Measurements from ENCODE around the gene GSDME.
A peak's percentile ranks its signal among the peaks of the same experiment; 100 is the strongest.
"Not testable (repeated sequence)": the region's sequence is repeated elsewhere in the genome, so short reads cannot be mapped to it uniquely, and the experiment has no call there.

Gene GSDME

DNA sequence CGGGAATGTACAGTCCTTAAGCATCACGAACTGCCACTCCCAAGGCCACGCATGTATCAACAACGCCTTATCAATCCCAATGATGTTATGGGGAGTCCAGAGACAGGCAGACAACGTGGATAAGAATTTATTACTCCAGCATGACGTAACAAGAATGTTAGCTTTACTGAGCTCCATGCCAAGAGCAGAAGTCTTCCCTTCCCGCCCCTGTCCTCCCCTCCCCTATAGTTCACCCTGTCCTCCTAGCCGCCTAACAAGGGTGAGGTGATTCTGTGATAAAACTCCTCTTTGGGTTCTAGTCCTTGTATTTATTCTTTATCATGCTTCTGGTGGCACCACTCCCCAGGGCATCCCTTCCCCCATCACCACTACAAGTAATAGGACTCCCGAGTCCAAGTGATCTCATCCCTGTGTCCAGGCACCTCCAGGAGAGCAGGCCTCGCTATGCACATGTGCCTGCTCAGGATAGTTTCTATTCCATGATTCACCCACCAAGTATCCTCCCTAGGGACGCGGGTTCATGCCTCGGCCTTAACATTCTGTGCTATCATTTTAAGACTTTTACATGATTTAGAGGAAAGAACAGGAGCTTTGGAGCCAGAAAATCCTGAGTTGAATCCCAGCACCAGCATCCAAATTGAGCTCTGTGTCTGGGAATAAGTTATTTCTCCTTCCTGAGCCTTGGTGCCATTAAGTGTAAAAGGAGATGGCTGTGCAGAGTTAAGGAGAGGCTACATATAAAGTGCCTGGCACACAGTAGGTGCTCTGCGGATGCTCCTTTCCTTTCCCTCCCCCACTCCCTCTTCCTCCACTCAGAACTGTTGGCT, 15.4 kb downstream of the GSDME start:
- DNase-seq (ENCODE audit: low spot score) = no peak

DNA sequence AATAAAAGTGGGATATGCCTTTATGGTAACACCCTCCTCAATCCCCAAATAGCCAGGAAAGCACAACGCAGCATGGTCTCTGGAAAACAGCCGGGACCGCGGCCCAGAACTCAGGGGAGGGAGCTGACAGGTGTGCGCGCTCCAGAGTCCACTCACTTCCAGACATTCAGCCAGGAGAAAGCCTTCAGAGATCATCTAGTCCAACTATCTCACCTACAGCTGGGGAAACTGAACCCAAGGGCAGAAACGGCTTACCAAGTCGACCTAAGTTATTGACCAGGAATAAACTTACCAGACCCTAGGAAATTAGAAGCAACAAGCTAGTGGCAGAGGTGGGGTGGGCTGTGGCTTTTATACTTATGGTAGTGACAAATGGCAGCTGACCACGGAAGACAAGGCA, 16.4 kb downstream of the GSDME start:
- no peak for DNase-seq (ENCODE audit: low spot score)

DNA sequence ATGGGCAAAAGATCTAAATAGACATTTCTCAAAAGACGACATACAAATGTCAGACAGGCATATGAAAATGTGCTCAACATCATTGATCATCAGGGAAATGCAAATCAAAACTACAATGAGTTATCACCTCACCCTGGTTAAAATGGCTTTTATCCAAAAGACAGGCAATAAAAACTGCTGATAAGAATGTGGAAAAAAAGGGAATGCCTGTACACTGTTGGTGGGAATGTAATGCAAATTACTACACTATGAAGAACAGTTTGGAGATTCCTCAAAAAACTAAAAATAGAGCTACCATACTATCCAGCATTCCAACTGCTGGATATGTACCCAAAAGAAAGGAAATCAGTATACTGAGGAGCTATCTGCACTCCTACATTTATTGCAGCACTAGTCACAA, 18.0 kb downstream of the GSDME start:
- no peak for DNase-seq (ENCODE audit: low spot score)

DNA sequence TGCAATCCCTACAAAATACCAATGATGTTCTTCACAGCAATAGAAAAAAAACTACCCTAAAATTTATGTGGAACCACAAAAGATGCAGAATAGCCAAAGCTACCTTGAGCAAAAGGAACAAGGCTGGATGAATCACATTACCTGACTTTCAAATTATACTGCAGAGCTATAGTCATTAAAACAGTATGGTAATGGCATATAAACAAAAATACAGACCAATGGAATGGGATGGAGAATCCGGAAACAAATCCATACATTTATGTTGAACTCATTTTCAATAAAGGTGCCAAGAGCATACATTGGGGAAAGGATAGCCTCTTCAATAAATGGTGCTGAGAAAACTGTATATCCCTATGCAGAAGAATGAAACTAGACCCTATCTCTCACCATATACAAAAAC, 18.7 kb downstream of the GSDME start:
- DNase-seq (ENCODE audit: low spot score) = no peak

DNA sequence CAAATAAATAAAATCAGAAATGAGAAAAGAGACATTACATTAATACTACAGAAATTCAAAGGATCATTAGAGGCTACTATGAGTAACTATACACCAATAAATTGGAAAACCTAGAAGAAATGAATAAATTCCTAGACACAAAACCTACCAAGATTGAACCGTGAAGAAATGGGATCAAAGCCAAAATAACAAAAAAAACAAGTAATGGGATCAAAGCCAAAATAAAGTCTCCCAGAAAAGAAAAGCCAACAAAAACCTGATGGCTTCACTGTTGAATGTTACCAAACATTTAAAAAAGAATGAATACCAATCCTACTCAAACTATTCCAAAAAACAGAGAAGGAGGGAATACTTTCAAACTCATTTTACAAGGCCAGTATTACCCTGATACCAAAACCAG, 20.0 kb downstream of the GSDME start:
- no peak for DNase-seq (ENCODE audit: low spot score)

DNA sequence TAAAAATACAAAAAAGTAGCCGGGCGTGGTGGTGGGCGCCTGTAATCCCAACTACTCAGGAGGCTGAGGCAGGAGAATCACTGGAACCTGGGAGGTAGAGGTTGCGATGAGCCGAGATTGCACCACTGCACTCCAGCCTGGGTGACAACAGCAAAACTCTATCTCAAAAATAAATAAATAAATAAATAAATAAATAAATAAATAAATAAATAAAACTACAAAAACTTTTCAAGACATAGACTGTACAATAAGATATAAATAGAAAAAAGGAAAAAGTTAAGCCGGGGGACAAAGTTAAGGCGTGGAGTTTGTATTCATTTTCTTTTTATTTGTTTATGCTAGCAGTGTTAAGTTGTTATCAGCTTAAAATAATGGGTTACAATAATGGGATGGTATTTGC, 21.7 kb downstream of the GSDME start:
- not testable (repeated sequence) for DNase-seq (ENCODE audit: low spot score)

DNA sequence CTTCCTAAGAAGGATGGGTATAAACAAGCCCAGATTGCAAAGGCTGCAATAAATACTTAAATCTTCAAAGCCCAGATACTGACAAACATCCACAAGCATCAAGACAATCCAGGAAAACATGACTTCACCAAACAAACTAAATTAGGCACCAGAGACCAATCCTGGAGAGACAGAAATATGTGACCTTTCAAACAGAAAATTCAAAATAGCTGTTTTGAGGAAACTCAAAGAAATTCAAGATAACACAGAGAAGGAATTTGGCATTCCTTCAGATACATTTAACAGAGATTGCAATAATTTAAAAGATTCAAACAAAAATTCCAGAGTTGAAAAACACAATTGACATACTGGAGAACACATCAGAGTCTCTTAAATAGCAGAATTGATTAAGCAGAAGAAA, 23.0 kb downstream of the GSDME start:
- no peak for DNase-seq (ENCODE audit: low spot score)

DNA sequence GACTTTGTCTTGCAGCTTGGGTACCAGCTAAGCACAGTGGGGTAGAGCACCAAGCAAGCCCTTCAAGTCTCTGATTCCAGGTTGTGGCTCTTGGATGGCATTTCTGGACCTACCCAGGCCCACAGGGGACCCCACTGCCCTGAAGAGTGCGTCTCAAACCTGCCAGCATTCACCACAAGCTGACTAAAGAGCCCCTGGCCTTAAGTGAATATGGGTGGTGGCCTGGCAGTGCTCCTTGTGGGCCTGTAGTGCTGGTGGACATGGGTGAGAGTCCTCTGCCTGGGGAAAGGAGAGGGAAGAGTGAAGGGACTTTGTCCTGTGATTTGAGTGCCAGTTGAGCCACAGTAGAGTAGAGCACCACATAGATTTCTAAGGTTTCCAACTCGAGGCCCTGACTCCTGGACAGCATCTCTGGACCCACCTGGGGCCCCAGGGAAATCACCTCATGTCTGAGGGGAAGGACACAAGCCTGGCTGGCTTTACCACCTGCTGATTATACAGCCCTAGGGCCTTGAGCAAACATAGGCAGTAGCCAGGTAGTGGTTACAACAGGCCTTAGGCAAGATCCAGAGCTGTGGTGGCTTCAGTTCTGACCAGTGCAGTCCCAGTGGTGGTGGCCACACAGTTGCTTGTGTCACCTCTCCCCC, 23.7 kb downstream of the GSDME start:
- DNase-seq (ENCODE audit: low spot score) = no peak

DNA sequence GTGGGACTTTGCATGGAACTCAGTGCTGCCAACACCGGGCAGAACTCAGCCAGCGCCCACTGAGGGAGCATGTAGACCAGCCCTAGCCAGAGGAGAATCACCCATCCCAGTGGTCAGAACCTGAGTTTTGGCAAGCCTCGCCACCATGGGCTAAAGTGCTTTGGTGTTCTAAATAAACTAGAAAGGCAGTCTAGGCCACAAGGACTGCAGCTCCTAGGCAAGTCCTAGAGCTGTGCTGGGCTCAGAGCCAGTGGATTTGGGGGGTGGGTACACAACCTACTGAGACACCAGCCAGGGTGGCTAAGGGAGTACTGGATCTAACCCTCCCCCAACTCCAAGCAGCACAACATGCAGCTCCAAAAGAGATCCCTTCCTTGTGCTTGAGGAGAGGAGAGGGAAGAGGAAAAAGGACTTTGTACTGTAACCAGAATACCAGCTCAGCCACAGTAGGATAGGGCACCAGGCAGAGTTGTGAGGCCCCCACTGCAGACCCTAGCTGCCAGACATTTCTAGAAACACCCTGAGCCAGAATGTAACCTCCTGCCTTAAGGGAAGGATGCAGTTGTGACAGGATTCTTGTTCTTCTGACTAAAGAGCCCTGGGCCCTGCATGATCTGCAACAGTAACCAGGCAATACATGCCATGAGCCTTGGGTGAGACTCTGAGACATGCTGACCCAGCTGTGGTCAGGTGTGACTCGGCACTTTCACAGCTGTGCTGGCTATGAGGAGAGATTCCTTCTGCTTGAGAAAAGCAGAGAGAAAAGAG, 24.4 kb downstream of the GSDME start:
- DNase-seq (ENCODE audit: low spot score) = peak; percentile 16

DNA sequence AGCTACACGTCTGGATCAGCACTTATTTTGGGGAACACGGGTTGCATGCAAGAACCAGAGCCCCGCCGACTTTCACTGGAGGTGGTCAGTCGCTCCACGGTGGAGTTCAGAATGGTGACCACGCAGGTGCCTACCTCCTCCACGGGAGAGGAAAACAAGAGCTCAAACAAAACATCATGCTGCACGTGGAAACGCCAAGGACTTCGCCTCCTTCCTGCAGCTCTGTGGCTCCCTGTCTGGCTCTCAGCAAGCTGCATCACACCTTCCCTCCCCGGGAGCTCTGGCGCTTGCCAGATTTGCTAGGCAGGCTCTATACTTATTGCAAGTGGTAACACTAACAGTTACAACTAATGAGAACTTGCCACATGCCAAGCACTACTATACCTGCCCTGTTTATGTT, 26.0 kb downstream of the GSDME start:
- no peak for DNase-seq (ENCODE audit: low spot score)

DNA sequence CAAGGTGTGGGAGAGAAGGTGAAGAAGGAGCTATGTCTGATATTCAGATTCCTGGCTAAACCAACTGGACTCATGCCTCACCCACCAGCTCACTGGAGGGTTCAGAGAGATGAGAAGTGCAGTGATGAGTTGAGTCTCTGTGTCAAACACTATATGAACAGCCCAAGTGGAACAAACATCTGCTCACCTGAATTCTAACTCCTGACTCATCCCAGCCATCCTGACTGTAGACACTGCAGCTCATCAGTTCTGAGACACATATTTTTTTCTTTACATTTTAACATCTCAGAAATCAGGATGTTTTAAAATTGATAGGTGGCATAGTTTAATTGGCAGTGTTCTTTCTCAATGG, 27.3 kb downstream of the GSDME start:
- DNase-seq (ENCODE audit: low spot score) = no peak

DNA sequence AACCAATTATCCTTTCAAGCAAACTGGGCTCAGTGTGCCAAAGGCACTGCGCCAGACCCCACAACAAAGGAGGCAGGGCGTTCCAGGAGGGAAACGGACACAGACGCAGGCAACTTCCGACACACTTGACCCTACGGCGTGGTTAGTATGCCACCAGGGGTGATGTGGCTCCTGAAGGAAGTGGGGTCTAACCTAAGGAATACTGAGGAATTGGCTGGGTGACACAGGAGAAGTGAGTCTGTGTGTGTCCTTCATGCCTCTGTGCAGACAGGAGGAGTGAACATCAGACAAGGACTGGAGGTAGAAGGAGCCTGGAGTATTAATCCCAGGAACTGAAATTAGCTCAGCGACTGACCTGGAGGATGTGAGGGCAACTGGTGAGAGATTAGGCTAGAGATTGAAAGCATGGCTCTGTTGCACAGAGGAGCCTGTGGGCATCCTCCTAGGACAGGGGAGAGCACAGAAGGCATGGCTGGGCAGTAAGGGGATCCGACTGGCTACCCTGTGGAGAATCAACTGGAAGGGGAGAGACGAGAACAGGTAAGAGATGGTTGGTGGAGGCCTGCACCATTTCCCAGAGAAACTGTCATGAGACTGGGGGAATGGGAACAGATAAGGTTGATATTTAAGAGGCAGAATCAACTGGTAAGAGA, 27.8 kb downstream of the GSDME start:
- DNase-seq (ENCODE audit: low spot score) = no peak

DNA sequence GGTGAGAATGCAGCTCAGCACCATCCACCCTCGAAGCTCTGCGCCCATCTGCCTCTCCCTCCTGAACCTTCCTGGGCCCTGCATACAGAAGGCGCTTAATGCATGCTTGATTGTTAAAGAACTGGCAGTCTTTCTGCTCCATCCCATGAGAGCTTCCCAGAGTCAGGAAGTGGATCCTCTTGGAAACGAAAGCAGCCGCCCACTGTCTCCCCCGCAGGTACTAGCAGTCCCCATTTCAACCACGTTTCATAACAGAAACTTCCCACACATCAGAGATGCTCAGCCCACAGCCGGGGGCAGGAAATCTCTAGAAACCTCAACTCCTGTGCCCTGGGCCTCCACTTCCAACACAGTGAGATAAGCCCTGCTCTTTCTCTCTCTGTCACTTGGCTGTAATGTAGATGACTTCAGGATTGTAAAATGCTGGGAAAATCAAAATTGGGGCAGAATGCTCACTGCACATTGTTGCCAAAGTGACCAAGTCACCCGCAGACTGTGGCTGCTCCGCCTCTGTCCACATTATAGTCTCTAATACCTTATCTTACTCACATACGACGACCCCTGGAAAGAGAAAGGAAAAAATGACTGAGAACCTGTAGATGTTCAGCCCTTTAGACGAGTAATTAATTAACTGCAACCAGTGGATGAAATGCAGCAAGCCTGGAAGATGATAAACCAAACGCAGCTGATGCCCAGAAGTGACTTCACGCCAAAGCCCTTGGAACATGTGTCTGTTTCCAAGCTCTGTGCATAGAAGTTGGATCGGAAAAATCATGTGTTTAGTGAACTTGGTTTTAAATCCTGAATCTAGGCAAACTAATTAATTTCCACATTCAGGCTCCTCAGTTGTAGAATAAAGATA, 28.5 kb downstream of the GSDME start:
- no peak for DNase-seq (ENCODE audit: low spot score)

DNA sequence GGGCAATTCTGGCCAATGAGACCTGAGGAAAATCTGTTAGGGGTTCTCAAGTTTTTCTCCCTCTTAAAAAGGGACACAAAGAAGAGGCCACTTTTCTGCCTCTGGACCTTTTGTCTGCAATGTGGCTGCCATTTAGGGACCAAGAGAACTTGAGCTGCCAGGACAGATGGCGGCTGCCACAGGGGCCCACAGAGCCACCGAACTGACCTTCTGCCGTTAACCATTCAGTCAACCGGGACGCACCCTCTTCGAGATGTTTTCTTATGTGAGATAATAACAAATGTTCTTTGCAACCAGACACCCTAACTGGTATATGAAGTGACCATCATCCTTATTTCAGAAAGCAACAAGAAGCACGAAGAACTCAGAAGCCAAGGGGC, 29.2 kb downstream of the GSDME start:
- no peak for DNase-seq (ENCODE audit: low spot score)

DNA sequence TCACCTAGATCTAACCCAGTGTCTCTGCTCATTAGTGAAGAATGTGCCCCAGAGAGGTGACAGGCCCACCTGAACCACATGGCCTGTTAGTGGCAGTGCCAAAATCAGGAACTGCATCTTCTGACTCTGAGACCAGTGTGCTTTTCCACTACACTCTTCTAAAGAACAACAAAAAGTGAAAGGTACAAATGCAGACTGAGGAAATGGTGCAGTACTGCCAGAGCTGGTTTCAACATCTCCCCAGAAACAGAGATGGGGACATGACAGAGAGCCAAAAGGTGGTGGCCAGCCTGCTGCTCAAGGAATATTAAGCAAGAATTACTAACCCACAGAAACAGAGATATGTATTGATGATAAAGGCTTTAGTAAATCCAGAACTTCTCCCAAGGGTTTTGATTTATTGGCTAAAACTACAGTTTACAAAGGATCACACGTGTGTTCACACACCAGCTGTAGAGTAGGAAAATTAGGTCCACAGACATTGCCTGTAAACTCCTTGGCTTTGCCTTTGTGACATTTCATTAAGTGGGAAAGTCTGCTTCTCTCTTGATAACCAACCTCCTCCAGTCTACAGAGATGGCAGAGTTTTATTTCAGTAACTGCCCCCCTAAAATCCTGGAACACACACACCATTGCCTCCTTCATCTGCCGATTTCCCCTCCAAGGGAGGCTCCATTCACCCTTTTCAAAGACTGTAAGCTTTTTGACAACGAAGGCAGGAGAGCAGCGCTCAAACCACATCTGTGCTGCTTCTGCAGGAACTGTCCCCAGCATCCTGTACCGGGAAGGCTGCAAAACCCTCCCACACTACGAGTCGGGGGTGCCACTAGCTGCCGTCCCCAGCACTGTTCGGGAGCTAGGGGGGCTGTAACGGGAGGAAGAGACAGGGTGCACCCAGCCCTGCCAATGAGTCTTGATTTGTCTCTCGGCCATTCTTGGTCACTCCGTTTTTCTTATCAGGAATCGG, 29.8 kb downstream of the GSDME start:
- DNase-seq (ENCODE audit: low spot score) = no peak

DNA sequence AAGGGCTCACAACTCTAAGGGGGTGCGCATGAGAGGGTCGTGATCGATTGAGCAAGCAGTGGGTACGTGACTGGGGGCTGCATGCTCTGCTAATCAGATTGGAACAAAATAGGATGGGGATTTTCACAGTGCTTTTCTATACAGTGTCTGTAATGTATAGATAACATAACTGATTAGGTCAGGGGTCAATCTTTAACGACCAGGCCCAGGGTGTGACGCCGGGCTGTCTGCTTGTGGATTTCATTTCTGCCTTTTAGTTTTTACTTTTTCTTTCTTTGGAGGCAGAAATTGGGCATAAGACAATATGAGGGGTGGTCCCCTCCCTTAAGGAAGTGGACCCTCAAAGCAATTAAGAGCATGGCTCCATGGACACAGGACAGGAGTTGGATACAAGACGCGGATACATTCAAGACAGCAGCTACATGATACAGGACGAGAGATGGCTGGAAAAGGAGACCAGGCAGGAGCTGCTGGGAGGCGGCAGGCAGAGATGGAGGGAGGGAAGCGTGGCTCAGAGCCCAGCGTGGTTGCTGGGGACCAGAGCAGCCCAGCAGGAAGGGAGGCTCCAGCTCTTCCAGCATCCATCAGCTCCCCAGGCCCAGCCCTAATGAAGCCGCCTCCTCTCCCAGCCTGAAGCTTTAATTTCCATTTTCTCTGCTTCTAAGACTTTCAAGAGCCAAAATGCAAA, 31.6 kb downstream of the GSDME start:
- no peak for DNase-seq (ENCODE audit: low spot score)

DNA sequence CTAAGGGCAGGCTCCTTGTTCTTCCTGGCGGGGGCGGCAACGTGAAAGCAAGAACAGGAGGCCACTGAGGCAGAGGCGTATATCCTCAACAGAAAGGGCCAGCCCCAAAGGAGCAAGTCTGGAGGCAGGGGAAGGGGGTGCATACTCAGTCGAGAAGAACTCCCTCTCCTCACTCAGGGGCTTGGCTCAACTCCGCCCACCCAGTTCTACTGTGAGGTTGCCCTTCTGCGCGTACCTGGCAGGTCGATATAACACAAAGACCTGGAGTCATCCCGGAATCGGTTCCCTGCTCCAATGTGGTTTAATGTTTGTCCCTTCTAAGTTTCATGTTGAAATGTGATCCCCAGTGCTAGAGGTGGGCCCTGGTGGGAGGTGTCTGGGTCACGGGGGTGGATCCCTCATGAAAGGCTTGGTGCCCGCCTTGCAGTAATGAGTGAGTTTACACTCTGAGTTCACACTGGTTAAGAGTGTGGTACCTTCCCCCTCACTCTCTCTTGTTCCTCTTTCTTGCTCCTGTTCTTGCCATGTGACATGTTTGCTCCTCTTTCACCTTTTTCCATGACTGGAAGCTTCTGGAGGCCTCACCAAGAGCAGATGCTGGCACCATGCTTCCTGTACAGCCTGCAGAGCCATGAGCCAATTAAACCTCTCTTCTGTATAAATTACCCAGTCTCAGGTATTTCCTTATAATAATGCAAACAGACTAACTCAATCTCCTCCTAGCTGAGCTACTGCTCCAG, 32.6 kb downstream of the GSDME start:
- DNase-seq (ENCODE audit: low spot score) = no peak

DNA sequence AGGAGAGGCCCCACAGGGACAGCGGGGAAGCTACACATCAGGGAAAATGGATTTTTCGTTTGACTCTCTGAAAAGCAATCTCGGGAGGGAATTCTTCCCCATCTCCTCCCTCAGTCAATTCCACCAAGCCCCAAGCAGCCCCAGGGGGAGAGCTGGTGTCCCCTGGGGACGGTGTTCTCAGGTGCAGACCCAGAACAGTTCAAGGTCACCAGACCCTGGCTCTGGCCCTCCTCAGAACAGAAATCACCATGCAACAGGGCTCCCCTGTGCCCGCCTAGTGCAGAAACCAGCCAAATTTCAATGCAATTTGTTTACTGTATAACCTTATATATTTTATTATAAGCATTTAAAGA, 34.1 kb downstream of the GSDME start:
- no peak for DNase-seq (ENCODE audit: low spot score)
